Adrenal gland (tissue), 5 donors: ENCODE results near the gene ZMYND8.

Source experiments
- POLR2A ChIP-seq, 2 donors: fragments of 450-650 bp; IDR thresholded peaks; one replicate each; pipeline ENCODE4 v1.6.1; 2017; ENCODE audit warnings: antibody characterized with exemption in 2 of 2, mild to moderate bottlenecking in 2 of 2, moderate library complexity in 1 of 2
- TF ChIP-seq, protein P1 (sequence below), 6 experiments: fragments of 450-650 bp in 4 of 6; fragments of 200-600 bp in 2 of 6; sonication (generic) in 1 of 6; IDR thresholded peaks; 1 replicate in 5 of 6; 2 replicates in 1 of 6; pipeline versions ENCODE4 v1.5.1 to v1.8.0; 2016 to 2021; ENCODE audit warnings: antibody characterized with exemption in 6 of 6, mild to moderate bottlenecking in 2 of 6, moderate library complexity in 1 of 6
- donor health status: DM: no; HTN: no; CAD: no.

DNA sequence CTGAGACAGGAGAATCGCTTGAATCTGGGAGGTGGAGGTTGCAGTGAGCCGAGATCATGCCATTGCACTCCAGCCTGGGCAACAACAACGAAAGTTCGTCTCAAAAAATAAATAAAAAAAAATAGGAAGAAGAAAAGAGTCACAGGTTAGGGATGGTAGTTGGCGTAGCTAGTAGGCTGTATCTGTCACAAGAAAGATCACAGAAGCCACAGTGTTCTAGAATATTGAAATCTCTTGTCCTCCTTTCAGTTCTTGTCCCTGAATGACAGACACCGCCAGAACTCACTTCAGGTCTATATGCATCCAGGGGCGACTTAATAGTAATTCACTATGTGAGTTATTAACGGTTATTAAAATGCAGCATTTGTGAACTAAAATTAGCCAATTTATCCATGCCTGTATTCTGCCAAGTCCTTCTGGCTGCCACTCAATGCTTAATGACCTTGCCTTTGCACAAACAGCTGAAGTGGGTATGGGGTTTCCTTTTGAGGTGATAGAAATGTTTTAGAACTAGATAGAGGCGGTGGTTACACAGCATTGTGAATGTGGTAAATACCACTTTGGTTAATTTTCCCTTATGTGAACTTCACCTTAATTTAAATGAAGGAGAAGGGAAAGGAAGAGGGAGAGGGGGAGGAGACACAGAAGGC, 41.3 kb upstream of the ZMYND8 start:
- no peak for TF ChIP-seq POLR2A (IDR thresholded peaks at IDR 0.05)
- TF ChIP-seq, protein P1, sequence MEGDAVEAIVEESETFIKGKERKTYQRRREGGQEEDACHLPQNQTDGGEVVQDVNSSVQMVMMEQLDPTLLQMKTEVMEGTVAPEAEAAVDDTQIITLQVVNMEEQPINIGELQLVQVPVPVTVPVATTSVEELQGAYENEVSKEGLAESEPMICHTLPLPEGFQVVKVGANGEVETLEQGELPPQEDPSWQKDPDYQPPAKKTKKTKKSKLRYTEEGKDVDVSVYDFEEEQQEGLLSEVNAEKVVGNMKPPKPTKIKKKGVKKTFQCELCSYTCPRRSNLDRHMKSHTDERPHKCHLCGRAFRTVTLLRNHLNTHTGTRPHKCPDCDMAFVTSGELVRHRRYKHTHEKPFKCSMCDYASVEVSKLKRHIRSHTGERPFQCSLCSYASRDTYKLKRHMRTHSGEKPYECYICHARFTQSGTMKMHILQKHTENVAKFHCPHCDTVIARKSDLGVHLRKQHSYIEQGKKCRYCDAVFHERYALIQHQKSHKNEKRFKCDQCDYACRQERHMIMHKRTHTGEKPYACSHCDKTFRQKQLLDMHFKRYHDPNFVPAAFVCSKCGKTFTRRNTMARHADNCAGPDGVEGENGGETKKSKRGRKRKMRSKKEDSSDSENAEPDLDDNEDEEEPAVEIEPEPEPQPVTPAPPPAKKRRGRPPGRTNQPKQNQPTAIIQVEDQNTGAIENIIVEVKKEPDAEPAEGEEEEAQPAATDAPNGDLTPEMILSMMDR (IDR thresholded peaks at IDR 0.05) = no peak
